ENCODE results near the gene STIP1.

DNA sequence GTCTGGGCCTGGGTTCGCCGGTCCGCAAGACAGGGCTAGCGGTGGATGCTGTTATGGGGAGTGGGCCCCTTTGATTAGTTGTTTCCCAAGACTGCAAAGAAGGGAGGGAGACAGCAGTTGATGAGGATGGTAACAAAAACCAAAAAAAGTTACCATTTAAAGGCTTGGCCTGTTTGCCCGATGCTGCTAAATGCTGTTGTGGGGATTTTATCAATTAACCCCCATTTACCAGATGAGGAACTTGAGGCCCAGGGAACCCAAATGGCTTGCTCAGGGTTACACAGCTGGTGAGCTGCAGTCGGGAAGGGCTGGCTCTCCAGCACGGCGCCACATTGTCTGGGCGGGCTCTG, 36.7 kb downstream of the STIP1 start:
- TF ChIP-seq, protein P1, sequence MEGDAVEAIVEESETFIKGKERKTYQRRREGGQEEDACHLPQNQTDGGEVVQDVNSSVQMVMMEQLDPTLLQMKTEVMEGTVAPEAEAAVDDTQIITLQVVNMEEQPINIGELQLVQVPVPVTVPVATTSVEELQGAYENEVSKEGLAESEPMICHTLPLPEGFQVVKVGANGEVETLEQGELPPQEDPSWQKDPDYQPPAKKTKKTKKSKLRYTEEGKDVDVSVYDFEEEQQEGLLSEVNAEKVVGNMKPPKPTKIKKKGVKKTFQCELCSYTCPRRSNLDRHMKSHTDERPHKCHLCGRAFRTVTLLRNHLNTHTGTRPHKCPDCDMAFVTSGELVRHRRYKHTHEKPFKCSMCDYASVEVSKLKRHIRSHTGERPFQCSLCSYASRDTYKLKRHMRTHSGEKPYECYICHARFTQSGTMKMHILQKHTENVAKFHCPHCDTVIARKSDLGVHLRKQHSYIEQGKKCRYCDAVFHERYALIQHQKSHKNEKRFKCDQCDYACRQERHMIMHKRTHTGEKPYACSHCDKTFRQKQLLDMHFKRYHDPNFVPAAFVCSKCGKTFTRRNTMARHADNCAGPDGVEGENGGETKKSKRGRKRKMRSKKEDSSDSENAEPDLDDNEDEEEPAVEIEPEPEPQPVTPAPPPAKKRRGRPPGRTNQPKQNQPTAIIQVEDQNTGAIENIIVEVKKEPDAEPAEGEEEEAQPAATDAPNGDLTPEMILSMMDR (IDR thresholded peaks at IDR 0.05 in 4 of 5, conservative IDR thresholded peaks at IDR 0.05 in 1 of 5) = no peak
- TF ChIP-seq POLR2A (IDR thresholded peaks at IDR 0.05) = no peak
